Body of pancreas (tissue), 4 donors: ENCODE measurements around the gene HMGB3.

Experiments used
- CTCF ChIP-seq, 7 experiments: fragments of 450-650 bp in 4 of 7; fragments of 200-600 bp in 3 of 7; sonication (generic) in 3 of 7; IDR thresholded peaks; one replicate each; pipeline ENCODE4 v1.5.1; 2016 to 2019; ENCODE audit warnings: antibody characterized with exemption in 7 of 7
- POLR2A ChIP-seq, 3 donors: fragments of 450-650 bp; IDR thresholded peaks; one replicate each; pipeline ENCODE4 v1.6.1; 2016; ENCODE audit warnings: antibody characterized with exemption in 3 of 3, mild to moderate bottlenecking in 2 of 3

DNA sequence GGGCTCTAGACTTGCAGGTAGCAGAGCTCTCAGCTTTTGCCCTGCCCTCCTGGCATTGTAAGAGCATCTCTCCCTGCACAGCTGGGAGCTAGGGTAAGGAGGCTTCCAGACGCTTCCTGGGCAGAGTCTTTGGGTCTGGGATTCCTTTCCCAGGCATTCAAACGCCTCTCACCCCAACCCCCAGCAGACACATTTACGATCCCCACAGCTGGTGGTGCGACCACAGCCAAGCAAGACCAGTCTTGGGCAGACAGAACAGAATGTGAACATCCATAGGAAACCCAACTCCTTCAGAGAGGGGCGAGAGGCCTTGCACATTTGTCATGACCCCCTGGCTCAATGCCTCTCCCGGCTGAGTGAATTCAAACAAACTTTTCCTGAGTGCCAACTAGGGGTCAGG, 46.6 kb upstream of the HMGB3 start:
- no peak for TF ChIP-seq CTCF (IDR thresholded peaks at IDR 0.05)
- TF ChIP-seq POLR2A (IDR thresholded peaks at IDR 0.05), result no peak
